ENCODE results near the gene PTP4A2. TPM values are rescaled to one million over a fixed set of nuclear protein-coding genes. Genes with fewer than 3 reads are reported as not detected.

Gene PTP4A2
- polyA plus RNA-seq, 3 donors = 227 to 501 (median 294) TPM

GRCh38 chr1:31977385-31978131, 39.4 kb upstream of the PTP4A2 start:
- Histone ChIP-seq H3K27ac (ENCODE audit: low read depth in 1 of 2, low read length in 2 of 2) (no peak overlapping the region), H3K4me3 (replicated peaks in 1 of 3; ENCODE audit: low read depth in 2 of 3, low read length in 3 of 3) (no peak overlapping the region), H3K9me3 (replicated peaks in 1 of 2; ENCODE audit: control insufficient read depth in 1 of 2, insufficient read depth in 1 of 2, low read length in 2 of 2) (no peaks in the 10 kb centered on the region), H3K4me1 (ENCODE audit: control insufficient read depth in 1 of 2, insufficient read depth in 2 of 2, low read length in 2 of 2) (peaks cover 21 to 22% of the 10 kb centered on the region in 2 donors), H3K4me2 (replicated peaks; ENCODE audit: extremely low read depth, low read length, poor library complexity, severe bottlenecking) (no peak overlapping the region), H3K36me3 (replicated peaks in 1 of 2; ENCODE audit: control insufficient read depth in 1 of 2, insufficient read depth in 2 of 2, low read length in 2 of 2) (no peaks in the 10 kb centered on the region), H4K20me1 (ENCODE audit: insufficient read depth, low read length) (no peaks in the 10 kb centered on the region), H3K9ac (ENCODE audit: insufficient read depth, low read length, poor library complexity, severe bottlenecking) (no peak overlapping the region), H3K27me3 (ENCODE audit: control insufficient read depth in 2 of 2, insufficient read depth in 2 of 2, low read length in 2 of 2) (no peaks in the 10 kb centered on the region), H2AFZ (ENCODE audit: insufficient read depth, low read depth, low read length, poor library complexity, severe bottlenecking) (no peak overlapping the region), H3K79me2 (ENCODE audit: insufficient read depth, low read length) (no peaks in the 10 kb centered on the region)
- intact Hi-C loops (cut with micrococcal nuclease) = no loop called here
- 82% methylated on average over 3 of the region's 6 CpGs for WGBS (ENCODE audit: insufficient coverage)
- no peak for DNase-seq
- no peaks in the 10 kb centered on the region for H3K36me3 Mint-ChIP-seq
- H3K9me3 Mint-ChIP-seq = no peaks in the 10 kb centered on the region
- H3K4me1 Mint-ChIP-seq = peaks cover 25% of the 10 kb centered on the region
- peaks cover 2% of the 10 kb centered on the region in 3 donors for H3K27me3 Mint-ChIP-seq (ENCODE audit: low read depth in 3 of 3)
- TF ChIP-seq CTCF (IDR thresholded peaks at IDR 0.05) = peak; percentile 21
- H3K27ac Mint-ChIP-seq = peak overlapping the region in 2 of 7 donors; percentile 23 to 32
- no peak overlapping the region for H3K4me3 Mint-ChIP-seq

- H3K4me1 ChIP-seq (ENCODE audit: control insufficient read depth in 1 of 2, insufficient read depth in 2 of 2, low read length in 2 of 2) = peaks cover 9 to 10% of the 10 kb centered on the region in 2 donors
- H3K4me3 ChIP-seq (replicated peaks in 1 of 3; ENCODE audit: low read depth in 2 of 3, low read length in 3 of 3) = no peak overlapping the region
- Mint-ChIP-seq H3K9me3 (no peaks in the 10 kb centered on the region), H3K27me3 (ENCODE audit: low read depth in 3 of 3) (peaks cover 0 to 5% (median 2%) of the 10 kb centered on the region in 3 donors), H3K4me3 (no peak overlapping the region), H3K4me1 (peaks cover 14% of the 10 kb centered on the region), H3K27ac (no peak overlapping the region), H3K36me3 (no peaks in the 10 kb centered on the region)
- H4K20me1 ChIP-seq (ENCODE audit: insufficient read depth, low read length) = no peaks in the 10 kb centered on the region
- no peak overlapping the region for H3K9ac ChIP-seq (ENCODE audit: insufficient read depth, low read length, poor library complexity, severe bottlenecking)
- H3K4me2 ChIP-seq (replicated peaks; ENCODE audit: extremely low read depth, low read length, poor library complexity, severe bottlenecking) = no peak overlapping the region
- no peak overlapping the region for H3K27ac ChIP-seq (ENCODE audit: low read depth in 1 of 2, low read length in 2 of 2)
- DNase-seq = no peak
- H3K9me3 ChIP-seq (replicated peaks in 1 of 2; ENCODE audit: control insufficient read depth in 1 of 2, insufficient read depth in 1 of 2, low read length in 2 of 2) = no peaks in the 10 kb centered on the region
- no peaks in the 10 kb centered on the region for H3K79me2 ChIP-seq (ENCODE audit: insufficient read depth, low read length)
- H2AFZ ChIP-seq (ENCODE audit: insufficient read depth, low read depth, low read length, poor library complexity, severe bottlenecking) = no peak overlapping the region
- H3K36me3 ChIP-seq (replicated peaks in 1 of 2; ENCODE audit: control insufficient read depth in 1 of 2, insufficient read depth in 2 of 2, low read length in 2 of 2) = no peaks in the 10 kb centered on the region
- 100% methylated on average over 1 of the region's 1 CpG for WGBS (ENCODE audit: insufficient coverage)
- no peak for TF ChIP-seq CTCF (IDR thresholded peaks at IDR 0.05)
- no peaks in the 10 kb centered on the region for H3K27me3 ChIP-seq (ENCODE audit: control insufficient read depth in 2 of 2, insufficient read depth in 2 of 2, low read length in 2 of 2)
- intact Hi-C loops (cut with micrococcal nuclease) = no loop called here
Observed at GRCh38 chr1:31976401-31976800, 38.2 kb upstream of the PTP4A2 start.

Data from CD14-positive monocyte (primary cell).